Esophagus squamous epithelium (tissue), 4 donors: Measurements from ENCODE around the gene ZC3HAV1L.

Experiments
- POLR2A ChIP-seq, 4 donors: fragments of 450-650 bp; IDR thresholded peaks; one replicate each; pipeline ENCODE4 v1.6.1; 2017; ENCODE audit warnings: antibody characterized with exemption in 4 of 4, mild to moderate bottlenecking in 4 of 4, moderate library complexity in 3 of 4
- TF ChIP-seq, protein P1 (sequence below), 6 experiments: fragments of 450-650 bp in 4 of 6; fragments of 200-600 bp in 2 of 6; sonication (generic) in 2 of 6; IDR thresholded peaks; one replicate each; pipeline ENCODE4 v1.5.1; 2016 to 2019; ENCODE audit warnings: antibody characterized with exemption in 6 of 6, mild to moderate bottlenecking in 4 of 6, moderate library complexity in 4 of 6

- TF ChIP-seq, protein P1, sequence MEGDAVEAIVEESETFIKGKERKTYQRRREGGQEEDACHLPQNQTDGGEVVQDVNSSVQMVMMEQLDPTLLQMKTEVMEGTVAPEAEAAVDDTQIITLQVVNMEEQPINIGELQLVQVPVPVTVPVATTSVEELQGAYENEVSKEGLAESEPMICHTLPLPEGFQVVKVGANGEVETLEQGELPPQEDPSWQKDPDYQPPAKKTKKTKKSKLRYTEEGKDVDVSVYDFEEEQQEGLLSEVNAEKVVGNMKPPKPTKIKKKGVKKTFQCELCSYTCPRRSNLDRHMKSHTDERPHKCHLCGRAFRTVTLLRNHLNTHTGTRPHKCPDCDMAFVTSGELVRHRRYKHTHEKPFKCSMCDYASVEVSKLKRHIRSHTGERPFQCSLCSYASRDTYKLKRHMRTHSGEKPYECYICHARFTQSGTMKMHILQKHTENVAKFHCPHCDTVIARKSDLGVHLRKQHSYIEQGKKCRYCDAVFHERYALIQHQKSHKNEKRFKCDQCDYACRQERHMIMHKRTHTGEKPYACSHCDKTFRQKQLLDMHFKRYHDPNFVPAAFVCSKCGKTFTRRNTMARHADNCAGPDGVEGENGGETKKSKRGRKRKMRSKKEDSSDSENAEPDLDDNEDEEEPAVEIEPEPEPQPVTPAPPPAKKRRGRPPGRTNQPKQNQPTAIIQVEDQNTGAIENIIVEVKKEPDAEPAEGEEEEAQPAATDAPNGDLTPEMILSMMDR (IDR thresholded peaks at IDR 0.05): no peak
- TF ChIP-seq POLR2A (IDR thresholded peaks at IDR 0.05): no peak
Observed at GRCh38 chr7:139066315-139066714, 30.5 kb upstream of the ZC3HAV1L start.
